HG02943 (cell line): Measurements from ENCODE around the gene MCTP1.
"Not testable (repeated sequence)": the region's sequence is repeated elsewhere in the genome, so short reads cannot be mapped to it uniquely, and the experiment has no call there.

Source experiments
- ATAC-seq: cut with Tn5 transposase; IDR thresholded peaks from one replicate; pipeline ENCODE4 v1.9.1; 2021; ENCODE audit warnings: mild to moderate bottlenecking, low read depth, moderate library complexity; ENCODE audit not compliant: unreplicated experiment

Gene MCTP1

GRCh38 chr5:94849324-94849723 lies 435.6 kb downstream of the MCTP1 start:
- no peak for ATAC-seq

- ATAC-seq: no peak
Measured at GRCh38 chr5:94847726-94848125, 437.2 kb downstream of the MCTP1 start.

GRCh38 chr5:94847019-94847418 lies 437.9 kb downstream of the MCTP1 start:
- no peak for ATAC-seq

GRCh38 chr5:94845696-94846095 lies 439.2 kb downstream of the MCTP1 start:
- not testable (repeated sequence) for ATAC-seq

DNA sequence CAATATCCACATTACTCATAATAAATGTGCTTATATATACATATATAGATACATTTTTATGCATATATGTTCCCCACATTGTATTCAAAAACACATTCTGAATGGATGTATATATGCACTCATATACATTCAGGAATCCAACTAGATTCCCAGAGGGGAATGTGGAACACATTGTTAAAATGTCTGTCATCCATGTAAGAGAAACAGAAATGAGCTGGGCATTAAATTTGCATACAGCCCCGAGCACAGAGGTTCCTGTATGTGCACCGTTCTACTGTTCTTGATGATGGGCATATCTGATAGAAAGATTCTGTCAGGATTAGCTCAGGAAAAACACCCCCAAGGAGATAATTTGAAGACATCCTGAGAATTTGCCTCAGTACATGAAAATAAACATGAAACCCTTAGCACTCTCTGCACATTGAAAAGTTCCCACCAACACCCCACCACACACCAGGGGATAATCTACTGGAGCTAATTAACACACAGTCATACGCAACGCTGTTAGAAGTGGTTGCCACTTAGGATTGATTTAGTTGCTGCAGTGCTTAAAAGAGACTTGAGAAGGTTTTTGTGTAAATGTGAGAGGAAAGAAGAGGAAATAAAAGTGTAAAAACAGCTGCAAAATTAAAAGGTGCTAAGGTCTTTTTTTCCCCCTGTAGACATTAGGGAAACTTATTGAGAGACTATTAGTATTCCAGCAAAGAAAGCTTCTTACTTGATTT lies 443.1 kb downstream of the MCTP1 start:
- ATAC-seq: no peak

- ATAC-seq: no peak
Measured at GRCh38 chr5:94833851-94834250, 451.0 kb downstream of the MCTP1 start.

DNA sequence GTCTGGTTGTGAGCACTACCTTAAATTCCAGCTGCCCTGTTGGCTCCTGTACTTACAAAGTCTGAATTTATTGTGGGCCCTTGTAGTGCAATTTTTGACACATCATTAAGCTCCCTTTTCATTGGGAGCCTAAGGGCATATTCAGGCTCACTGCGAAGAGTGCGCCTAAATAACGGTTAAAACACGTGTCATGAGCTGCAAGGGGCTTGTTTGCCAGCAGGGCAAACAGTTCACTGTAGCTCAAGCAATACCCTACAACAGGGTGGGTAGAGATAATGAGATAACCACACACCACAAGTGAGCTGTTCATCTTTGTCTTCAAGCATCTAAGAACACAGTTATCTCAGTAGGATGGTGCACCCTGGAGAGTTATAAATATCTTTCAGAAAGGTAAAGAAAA lies 452.2 kb downstream of the MCTP1 start:
- no peak for ATAC-seq

GRCh38 chr5:94830520-94830919 lies 454.4 kb downstream of the MCTP1 start:
- ATAC-seq: no peak

DNA sequence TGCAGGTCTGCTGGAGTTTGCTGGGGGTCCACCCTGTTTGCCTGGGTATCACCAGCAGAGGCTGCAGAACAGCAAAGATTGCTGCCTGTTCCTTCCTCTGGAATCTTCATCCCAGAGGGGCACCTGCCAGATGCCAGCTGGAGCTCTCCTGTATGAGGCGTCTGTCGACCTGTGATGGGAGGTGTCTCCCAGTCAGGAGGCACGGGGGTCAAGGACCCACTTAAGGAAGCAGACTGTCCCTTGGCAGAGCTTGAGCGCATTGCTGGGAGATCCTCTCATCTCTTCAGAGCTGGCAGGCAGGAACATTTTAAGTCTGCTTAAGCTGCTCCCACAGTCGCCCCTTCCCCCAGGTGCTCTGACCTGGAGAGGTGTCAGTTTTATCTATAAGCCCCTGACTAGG lies 456.7 kb downstream of the MCTP1 start:
- not testable (repeated sequence) for ATAC-seq

- no peak for ATAC-seq
Measured at GRCh38 chr5:94820488-94820887, 464.4 kb downstream of the MCTP1 start.

DNA sequence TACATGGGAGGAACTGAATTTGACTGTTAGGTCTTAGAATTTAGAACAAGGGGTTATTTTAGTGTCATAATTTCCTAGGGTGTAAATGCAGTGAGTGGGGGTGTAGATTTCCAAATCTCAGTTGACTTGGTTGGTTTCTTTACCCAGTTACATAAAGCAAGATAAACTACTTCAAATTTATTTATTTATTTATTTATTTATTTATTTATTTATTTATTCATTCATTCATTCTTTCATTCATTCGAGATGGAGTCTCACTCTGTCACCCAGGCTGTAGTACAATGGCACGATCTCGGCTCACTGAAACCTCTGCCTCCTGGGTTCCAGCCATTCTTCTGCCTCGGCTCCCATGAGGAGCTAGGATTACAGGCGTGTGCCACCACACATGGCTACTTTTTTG lies 466.0 kb downstream of the MCTP1 start:
- no peak for ATAC-seq

DNA sequence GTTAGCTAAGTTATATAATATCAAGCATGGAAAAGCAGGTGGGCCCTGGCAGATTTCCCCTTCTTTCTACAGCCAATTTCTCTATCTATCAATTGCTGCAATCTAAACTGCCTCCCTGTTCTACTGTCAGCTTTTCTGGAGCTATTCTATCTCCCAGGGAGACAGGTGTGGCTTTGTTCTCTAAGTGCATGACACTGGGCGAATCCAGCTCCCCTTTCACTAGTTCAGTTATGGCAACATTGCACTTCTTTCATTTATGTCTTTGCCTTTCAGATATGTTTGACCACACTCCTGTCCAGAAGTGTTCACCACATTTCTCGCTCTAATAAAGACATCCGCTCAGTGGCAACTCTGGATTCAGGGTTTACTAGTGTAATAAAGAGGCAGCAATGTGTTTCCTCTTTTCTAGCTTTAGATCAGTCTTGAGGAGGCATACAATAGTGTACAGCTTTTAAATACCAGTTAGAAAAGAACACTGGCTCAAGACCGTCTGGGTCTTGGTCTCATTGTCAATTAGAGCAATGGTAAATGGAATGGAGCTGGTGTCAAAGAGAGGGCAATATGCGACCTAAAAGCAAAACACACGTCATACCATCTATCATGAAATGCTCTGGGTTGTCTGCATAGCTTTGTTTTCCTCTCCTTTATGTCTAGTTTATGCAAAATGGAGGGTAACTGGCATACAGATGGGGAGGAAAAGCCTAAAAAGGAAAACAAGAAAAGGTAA lies 469.4 kb downstream of the MCTP1 start:
- no peak for ATAC-seq

- ATAC-seq: no peak
Measured at GRCh38 chr5:94812232-94812631, 472.7 kb downstream of the MCTP1 start.

DNA sequence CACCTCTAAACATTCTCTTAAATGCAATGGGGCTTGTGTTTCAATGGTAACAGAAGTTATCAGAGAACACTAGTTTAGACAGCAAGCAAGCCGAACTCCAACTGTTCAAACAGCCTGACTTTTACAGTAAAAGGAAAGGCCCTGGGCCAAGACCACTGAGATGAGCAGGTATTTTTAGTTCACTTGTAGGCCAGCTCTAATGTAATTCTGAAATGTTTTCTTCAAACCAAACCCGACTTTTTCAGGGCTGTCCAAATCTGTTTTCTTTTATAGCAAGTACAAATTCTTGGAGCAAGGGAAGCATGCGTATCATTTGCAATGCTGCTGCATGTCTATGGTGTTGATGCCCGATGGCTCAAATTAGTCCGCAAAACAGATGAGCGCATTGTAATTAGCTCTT lies 473.6 kb downstream of the MCTP1 start:
- ATAC-seq: no peak

DNA sequence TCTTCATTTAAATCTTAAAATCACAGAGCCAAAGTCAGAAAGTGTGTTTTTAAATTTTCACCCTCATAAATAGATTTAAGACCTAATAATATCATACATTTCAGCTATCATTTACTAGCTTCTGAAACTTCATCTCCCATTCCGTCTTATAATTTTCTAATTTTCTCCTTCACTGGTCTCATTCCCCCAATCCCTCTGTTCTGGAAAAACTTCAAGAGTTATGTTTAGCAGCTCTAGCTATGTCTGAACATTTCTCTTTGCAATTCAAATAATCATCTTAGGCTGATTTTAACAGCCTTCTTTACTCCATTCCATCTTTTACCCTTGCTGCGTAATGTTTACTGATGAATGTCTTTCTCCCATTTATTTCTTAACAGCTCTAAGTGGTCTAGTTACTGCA lies 474.0 kb downstream of the MCTP1 start:
- no peak for ATAC-seq

- no peak for ATAC-seq
Measured at GRCh38 chr5:94810281-94810680, 474.6 kb downstream of the MCTP1 start.

- no peak for ATAC-seq
Measured at GRCh38 chr5:94808497-94808896, 476.4 kb downstream of the MCTP1 start.

DNA sequence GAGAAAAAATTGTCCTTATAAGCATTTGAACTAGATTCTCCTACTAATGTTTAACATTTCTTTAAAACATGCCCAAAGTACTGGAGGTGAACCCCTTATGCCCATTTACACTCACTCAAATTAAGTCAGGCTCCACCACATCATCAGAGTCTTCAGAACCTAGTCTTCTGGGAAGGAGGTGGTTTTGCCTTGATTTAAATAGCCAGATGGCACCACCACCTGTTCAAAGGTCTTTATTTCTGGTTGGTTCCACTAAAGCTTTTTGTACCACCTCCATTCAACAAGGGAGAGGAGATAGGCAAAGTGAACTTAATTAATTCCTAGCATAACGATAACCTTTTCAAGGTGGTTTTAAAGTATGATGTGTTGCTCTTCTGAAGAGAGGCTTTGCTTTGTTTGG lies 476.9 kb downstream of the MCTP1 start:
- no peak for ATAC-seq

GRCh38 chr5:94802450-94802849 lies 482.4 kb downstream of the MCTP1 start:
- ATAC-seq: no peak

- ATAC-seq: no peak
Measured at GRCh38 chr5:94796586-94796985, 488.3 kb downstream of the MCTP1 start.

GRCh38 chr5:94793816-94794198 lies 491.1 kb downstream of the MCTP1 start:
- ATAC-seq: peak; percentile 40
